MV-4-11 (cell line): ENCODE data around the gene ANGEL2.
"Not testable (repeated sequence)": the region's sequence is repeated elsewhere in the genome, so short reads cannot be mapped to it uniquely, and the experiment has no call there.

ENCODE experiments used
- DNase-seq: peaks from one replicate; lab custom pipeline; 2025; lab: John Stamatoyannopoulos, UW

Gene ANGEL2

GRCh38 chr1:212975111-212975918 is 40.4 kb downstream of the ANGEL2 start:
- no peak for DNase-seq

DNA sequence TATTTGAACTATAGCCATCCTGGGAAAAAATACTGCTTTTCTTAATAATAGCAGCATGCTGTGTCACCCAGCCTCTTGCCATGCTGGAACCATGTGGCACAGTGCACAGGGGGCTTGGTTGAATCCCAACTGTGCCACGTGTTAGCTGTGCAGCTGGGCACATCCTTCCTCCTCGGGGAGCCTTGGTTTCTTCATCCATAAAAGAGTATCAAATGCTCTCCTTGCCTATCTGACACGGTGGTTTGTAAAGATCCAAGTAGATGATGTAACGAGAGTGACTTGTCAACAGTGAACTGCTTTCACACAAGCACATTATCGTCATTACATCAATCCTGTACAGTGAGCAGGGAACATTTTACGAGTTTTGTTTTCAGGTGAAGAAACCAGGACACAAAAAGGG is 41.0 kb downstream of the ANGEL2 start:
- no peak for DNase-seq

DNA sequence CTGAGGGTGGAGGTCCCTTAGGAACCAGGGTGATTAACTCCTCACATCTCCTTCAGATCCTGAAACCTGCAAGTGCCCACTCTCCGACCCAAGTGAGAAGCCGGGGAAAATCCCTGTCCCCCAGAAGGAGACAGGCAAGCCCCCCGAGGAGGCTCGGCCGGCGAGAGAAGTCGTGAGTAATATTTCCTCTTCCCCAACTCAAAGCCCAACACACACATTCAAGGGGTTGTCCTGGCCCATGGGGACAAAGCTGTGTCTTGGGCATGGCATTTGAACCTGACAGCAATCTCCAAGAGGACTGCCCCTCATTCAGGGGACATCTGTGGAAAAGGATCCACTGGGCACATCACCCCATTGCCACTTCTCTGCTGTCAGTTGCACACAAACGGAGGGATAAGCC is 41.8 kb downstream of the ANGEL2 start:
- DNase-seq, result no peak

- DNase-seq, result no peak
Observed at GRCh38 chr1:212973426-212973825, 42.2 kb downstream of the ANGEL2 start.

DNA sequence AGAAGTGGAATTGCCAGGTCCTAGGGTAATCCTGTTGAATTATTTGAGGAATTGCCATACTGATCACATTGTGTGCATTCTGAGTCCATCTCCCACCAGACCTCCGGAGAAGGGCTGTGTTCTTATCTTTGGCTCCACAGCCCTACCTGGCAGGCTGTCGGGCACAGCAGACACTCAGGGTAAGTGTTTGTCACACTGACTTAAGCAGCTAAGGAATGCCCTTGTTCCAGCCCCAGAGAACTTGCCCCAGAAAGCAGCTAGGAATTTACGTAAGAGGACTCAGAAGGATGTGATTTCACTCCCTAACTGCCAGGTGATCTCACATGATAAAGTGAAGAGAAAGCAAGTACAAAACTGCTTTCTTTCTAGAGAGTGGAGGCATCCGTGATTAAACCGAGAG is 44.4 kb downstream of the ANGEL2 start:
- no peak for DNase-seq

- no peak for DNase-seq
Observed at GRCh38 chr1:212970085-212970484, 45.6 kb downstream of the ANGEL2 start.

- no peak for DNase-seq
Observed at GRCh38 chr1:212968368-212968863, 47.3 kb downstream of the ANGEL2 start.

DNA sequence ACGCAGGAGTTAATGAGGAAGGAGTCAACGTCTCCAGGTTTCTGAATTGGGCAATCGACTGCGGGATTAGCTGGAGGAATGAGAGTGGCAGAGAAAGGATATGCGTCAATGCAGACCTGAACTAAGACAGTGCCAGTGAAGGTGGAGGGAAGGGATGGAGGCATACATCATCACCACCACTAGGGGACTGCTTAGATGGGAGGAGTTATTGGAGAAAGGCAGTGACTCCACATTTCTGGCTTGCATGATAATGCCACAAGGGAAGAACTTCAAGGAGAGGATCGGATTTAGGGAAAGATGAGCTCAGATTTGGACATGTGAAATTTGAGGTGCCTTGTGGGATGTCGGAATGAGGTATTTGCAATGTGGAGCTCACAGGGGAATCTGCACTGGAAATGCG is 47.9 kb downstream of the ANGEL2 start:
- DNase-seq, result peak; percentile 61

DNA sequence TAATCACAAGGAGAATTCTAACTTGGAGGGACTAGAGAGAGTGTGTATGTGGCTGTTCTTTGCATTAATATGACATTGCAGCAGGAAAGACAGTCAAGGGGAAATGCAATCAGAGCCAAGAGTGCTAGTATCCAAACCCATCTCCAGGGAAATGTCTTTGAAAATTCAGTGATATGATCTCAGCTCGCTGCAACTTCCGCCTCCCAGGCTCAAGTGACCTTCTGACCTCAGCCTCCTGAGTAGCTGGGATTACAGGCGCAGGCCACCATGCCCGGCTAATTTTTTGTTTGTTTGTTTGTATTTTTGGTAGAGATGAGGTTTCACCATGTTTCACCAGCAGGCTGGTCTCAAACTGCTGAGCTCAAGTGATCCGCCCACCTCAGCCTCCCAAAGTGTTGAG is 49.1 kb downstream of the ANGEL2 start:
- no peak for DNase-seq

- DNase-seq, result not testable (repeated sequence)
Observed at GRCh38 chr1:212964993-212965392, 50.7 kb downstream of the ANGEL2 start.

DNA sequence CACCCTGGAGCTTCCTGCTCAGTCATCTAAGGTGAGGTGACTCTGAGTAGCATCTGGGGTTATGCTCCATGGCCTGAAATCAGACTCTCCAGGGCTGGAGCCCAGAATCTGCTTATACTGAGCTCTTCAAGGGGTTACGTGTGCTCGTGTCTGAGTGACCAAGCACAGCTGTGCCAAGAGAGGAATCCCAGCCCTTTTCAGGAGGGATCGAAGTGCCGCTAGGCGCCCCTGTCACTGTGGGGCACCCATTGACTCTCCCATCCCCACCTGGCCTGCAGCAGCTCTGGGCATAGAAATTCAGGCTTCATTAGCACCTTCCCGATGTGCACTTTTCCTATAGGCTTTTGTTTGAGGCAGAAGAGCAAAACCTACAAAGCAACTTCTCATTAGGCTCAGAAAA is 51.6 kb downstream of the ANGEL2 start:
- no peak for DNase-seq

DNA sequence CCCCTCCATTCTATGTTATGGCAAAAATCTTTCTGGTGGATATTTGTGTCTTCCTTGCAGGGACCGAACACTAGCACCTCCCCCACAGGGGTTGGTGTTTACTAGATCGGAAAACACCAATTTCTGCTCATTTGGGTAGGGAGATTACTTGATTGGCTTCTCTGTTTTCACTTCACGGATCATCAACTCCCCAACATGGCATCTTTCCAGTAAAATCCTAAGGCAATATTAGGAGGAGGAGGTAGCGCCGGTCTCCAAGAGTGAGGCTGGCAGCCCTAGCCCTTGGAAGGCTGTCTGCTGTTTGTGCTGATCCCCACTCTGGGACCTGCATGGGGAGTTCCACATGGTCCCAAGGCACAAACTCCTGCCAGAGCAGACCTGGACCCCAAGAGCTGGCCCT is 53.2 kb downstream of the ANGEL2 start:
- no peak for DNase-seq

DNA sequence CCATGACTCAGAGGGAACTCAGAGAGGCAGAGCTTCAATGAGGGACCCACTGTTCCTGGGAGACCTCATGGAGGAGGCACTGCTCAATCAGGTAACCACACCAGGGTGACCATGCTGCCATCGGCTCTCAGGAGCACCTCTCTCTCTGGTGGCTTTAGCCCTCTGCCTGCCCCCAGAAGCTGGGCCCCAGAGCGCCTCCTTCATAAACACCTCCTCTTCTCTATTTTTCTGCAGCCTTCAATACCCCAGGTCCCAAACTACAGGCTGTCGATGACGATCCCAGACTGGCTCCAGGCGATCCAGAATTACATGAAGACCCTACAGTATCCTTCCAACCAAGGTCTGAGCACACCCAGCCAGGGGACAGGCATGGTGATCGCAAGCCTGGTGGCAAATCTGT is 54.7 kb downstream of the ANGEL2 start:
- DNase-seq, result no peak

GRCh38 chr1:212959266-212960220 is 56.1 kb downstream of the ANGEL2 start:
- DNase-seq, result no peak

DNA sequence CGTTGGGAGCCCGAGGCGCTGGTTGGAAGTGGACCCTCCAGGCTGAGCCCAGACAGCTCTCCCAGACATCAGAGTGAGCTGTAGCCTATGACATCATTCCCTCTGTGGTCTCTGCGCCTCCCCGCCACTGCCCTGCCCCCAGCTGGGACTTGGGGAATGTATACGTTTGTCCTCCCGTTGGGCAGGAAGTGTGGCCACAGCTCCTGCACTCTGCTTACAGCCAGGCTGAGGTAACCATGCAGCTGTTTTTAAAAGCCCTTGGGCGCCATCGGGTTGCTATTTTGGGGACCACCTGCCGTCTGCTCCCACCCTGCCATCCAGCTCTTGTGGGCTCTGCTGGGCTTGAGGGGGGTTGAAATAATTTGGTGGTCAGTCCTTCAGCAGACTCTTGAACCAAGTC is 57.5 kb downstream of the ANGEL2 start:
- DNase-seq, result peak; percentile 59

- no peak for DNase-seq
Observed at GRCh38 chr1:212957546-212957945, 58.1 kb downstream of the ANGEL2 start.

GRCh38 chr1:212955961-212956620 is 59.6 kb downstream of the ANGEL2 start:
- DNase-seq, result peak; percentile 41

DNA sequence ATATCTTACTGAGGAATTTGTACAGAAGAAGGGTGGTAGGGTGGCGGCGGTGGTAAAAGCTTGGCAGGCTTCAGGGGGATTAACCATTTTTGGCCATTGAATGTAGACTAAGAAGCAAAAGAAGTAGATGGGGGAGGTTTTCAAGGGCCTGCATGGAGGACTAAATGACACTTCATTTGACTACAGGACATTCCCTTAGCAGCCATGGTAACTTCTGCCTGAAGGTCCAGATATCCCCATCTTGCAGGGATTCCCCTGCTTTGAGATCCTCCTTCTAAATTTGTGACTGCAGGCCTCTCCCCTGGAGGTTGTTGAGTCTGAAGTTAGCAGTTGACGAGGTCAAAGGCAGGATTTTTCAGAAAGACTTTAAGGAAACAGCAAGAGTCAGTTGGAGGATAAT is 60.6 kb downstream of the ANGEL2 start:
- no peak for DNase-seq

- no peak for DNase-seq
Observed at GRCh38 chr1:212954514-212954913, 61.2 kb downstream of the ANGEL2 start.

GRCh38 chr1:212953321-212953720 is 62.3 kb downstream of the ANGEL2 start:
- peak; percentile 34 for DNase-seq

GRCh38 chr1:212952641-212952976 is 63.1 kb downstream of the ANGEL2 start:
- no peak for DNase-seq

GRCh38 chr1:212951947-212952640 is 63.6 kb downstream of the ANGEL2 start:
- no peak for DNase-seq
